Heart left ventricle (tissue), 16 donors: Measurements from ENCODE around the gene TMEM62. TPM values are rescaled to one million over a fixed set of nuclear protein-coding genes. Genes with fewer than 3 reads are reported as not detected.
"Not testable (repeated sequence)": the region's sequence is repeated elsewhere in the genome, so short reads cannot be mapped to it uniquely, and the experiment has no call there.

Experiments used
- ATAC-seq, 4 donors: fragments of 200-7000 bp; cut with Tn5 transposase; one replicate each; pipeline ENCODE4 v1.9.1; 2020 to 2022; ENCODE audit warnings: moderate library complexity in 4 of 4, mild to moderate bottlenecking in 3 of 4, moderate number of reproducible peaks in 1 of 4
- DNase-seq, 5 donors: peaks; one replicate each; pipeline ENCODE4 v3.0.0-alpha.2; 2020
- H3K27ac ChIP-seq, 12 donors: fragments of 200-600 bp; sonication (generic) in 4 of 12; one replicate each; pipeline versions ENCODE4 v1.5.0 to v1.8.0; 2016 to 2022; ENCODE audit warnings: mild to moderate bottlenecking in 2 of 12
- H3K27me3 ChIP-seq, 9 donors: fragments of 200-600 bp; sonication (generic) in 2 of 9; one replicate each; pipeline versions ENCODE4 v1.5.1 to v1.8.0; 2016 to 2022; ENCODE audit warnings: mild to moderate bottlenecking in 3 of 9
- H3K36me3 ChIP-seq, 9 donors: fragments of 200-600 bp; sonication (generic) in 2 of 9; one replicate each; pipeline versions ENCODE4 v1.5.0 to v1.8.0; 2018 to 2022; ENCODE audit warnings: mild to moderate bottlenecking in 2 of 9
- H3K4me1 ChIP-seq, 12 donors: fragments of 200-600 bp; sonication (generic) in 4 of 12; one replicate each; pipeline versions ENCODE4 v1.5.0 to v1.8.0; 2016 to 2022; ENCODE audit warnings: mild to moderate bottlenecking in 3 of 12
- H3K4me3 ChIP-seq, 12 donors: fragments of 200-600 bp; sonication (generic) in 4 of 12; one replicate each; pipeline versions ENCODE4 v1.5.0 to v1.8.0; 2017 to 2022; ENCODE audit warnings: mild to moderate bottlenecking in 9 of 12, moderate library complexity in 4 of 12
- H3K9me3 ChIP-seq, 12 donors: fragments of 200-600 bp; sonication (generic) in 4 of 12; one replicate each; pipeline versions ENCODE4 v1.5.0 to v1.8.0; 2016 to 2022; ENCODE audit warnings: mild to moderate bottlenecking in 1 of 12
- CTCF ChIP-seq, 12 donors: fragments of 200-600 bp; sonication (generic) in 4 of 12; IDR thresholded peaks; one replicate each; pipeline versions ENCODE4 v1.5.0 to v1.8.0; 2018 to 2022; ENCODE audit warnings: antibody characterized with exemption in 12 of 12, mild to moderate bottlenecking in 5 of 12
- POLR2A ChIP-seq, 2 donors: fragments of 450-650 bp; IDR thresholded peaks; one replicate each; pipeline ENCODE4 v1.6.1; 2017; ENCODE audit warnings: antibody characterized with exemption in 2 of 2, mild to moderate bottlenecking in 2 of 2, moderate library complexity in 2 of 2
- WGBS, 4 donors: extraction: QIAGEN DNeasy Blood & Tissue Kit in 2 of 4; methylation state at CpG; one replicate each; pipeline versions ENCODE4 v1.1.5 to v1.1.7; 2013 to 2018; 5-methylcytosine and 5-hydroxymethylcytosine counted together
- intact Hi-C, 10 donors: fragments of 100-400 bp; cut with DNase I; formaldehyde crosslinking; loops; one replicate each; pipeline versions ENCODE4 v1.11.1 to v1.14.2; 2022
- polyA plus RNA-seq, 2 donors: library from polyadenylated mRNA; stranded (reverse); fragments of 200-250 nt; gene quantifications; one replicate each; pipeline ENCODE4 v1.2.3, GENCODE V29; 2013
- total RNA-seq, 9 donors: library from RNA; depleted of rRNA in 2 of 9; stranded (reverse); fragments of >200 nt in 2 of 9; fragmentation: NEBNext Ultra II Directional in 3 of 9; extraction: Animal tissue kit (Norgen Biotek cat#: 25700) in 3 of 9; gene quantifications; one replicate each; pipeline versions ENCODE4 v1.1.0 to v1.2.4, GENCODE V29; 2016 to 2023
- donor health status: ischemic (EF 13 %, LVEDD 7.1; RV severe dilation, severe dysfunction).
- donor health status: healthy with polysubstance abuse.
- donor health status: DM: no; HTN: yes; CAD: no.
- donor health status: DM: no; HTN: no; CAD: no.
- donor health status: ischemic (EF 25% LVEDD 6.9; RV normal size, moderate dysfunction).
- donor health status: ischemic (EF 25% LVEDD 5.7; RV mildly dilated, moderate dysfunction).
- donor health status: healthy.
- donor health status: DM: yes; HTN: yes; CAD: no.
- donor health status: ischemic (EF 35%, LVEDD 5.7; RV mildly dilated, moderate dysfunction).
- donor health status: nonischemic (EF 11% LVEDD 7.7; RV severe dilation, severe dysfunction).
- donor health status: DM: yes; HTN: yes; CAD: no.
- donor health status: PGD.
- donor health status: ischemic (EF 29% LVEDD 5.4; RV normal size, mild dysfunction).
- donor health status: nonischemic (EF 23%, LVEDD 6.1; RV moderate dilation, normal function).

The TMEM62 gene
- total and polyA plus RNA-seq, 11 donors = 8.2 to 18.5 (median 12.8) TPM

- ATAC-seq = no peak
- no peak overlapping the region for H3K27ac ChIP-seq
- intact Hi-C loops = no loop called here
- H3K27me3 ChIP-seq = no peaks in the 10 kb centered on the region
- TF ChIP-seq POLR2A (IDR thresholded peaks at IDR 0.05) (no peak), CTCF (IDR thresholded peaks at IDR 0.05) (no peak)
- H3K9me3 ChIP-seq = no peaks in the 10 kb centered on the region
- 86 to 95% (median 89%) methylated on average over 2 of the region's 2 CpGs for WGBS, 4 donors
- no peak overlapping the region for H3K4me3 ChIP-seq
- H3K36me3 ChIP-seq = peaks cover 0 to 100% (median 93%) of the 10 kb centered on the region in 9 donors
- H3K4me1 ChIP-seq = peaks cover 0 to 4% (median 0%) of the 10 kb centered on the region in 12 donors
- no peak for DNase-seq
Observed at GRCh38 chr15:43151688-43152087, 18.3 kb downstream of the TMEM62 start.

GRCh38 chr15:43153269-43153668 lies 19.9 kb downstream of the TMEM62 start:
- intact Hi-C loops = no loop called here
- H3K4me3 ChIP-seq = no peak overlapping the region
- TF ChIP-seq CTCF (IDR thresholded peaks at IDR 0.05) (no peak), POLR2A (IDR thresholded peaks at IDR 0.05) (no peak)
- peaks cover 0 to 4% (median 0%) of the 10 kb centered on the region in 12 donors for H3K4me1 ChIP-seq
- ATAC-seq (no peak), DNase-seq (no peak)
- H3K36me3 ChIP-seq = peaks cover 0 to 100% (median 91%) of the 10 kb centered on the region in 9 donors
- no peak overlapping the region for H3K27ac ChIP-seq
- no peaks in the 10 kb centered on the region for H3K9me3 ChIP-seq
- H3K27me3 ChIP-seq = no peaks in the 10 kb centered on the region

- intact Hi-C loops = loop anchor here in 1 of 10 donors (10.0 kb wide), 1 partner anchor 59 kb away; the partner anchor contains the start of gene EPB42
- H3K27me3 ChIP-seq = no peaks in the 10 kb centered on the region
- no peak for ATAC-seq
- H3K4me1 ChIP-seq = peaks cover 0 to 15% (median 0%) of the 10 kb centered on the region in 12 donors
- DNase-seq = no peak
- TF ChIP-seq CTCF (IDR thresholded peaks at IDR 0.05) = no peak
- no peak for TF ChIP-seq POLR2A (IDR thresholded peaks at IDR 0.05)
- no peaks in the 10 kb centered on the region for H3K9me3 ChIP-seq
- H3K4me3 ChIP-seq = no peak overlapping the region
- peaks cover 0 to 79% (median 60%) of the 10 kb centered on the region in 9 donors for H3K36me3 ChIP-seq
- WGBS, 4 donors = 95 to 99% (median 97%) methylated on average over 2 of the region's 2 CpGs
- H3K27ac ChIP-seq = no peak overlapping the region
Observed at GRCh38 chr15:43165801-43166325, 32.5 kb downstream of the TMEM62 start.

- H3K4me1 ChIP-seq = peaks cover 0 to 15% (median 0%) of the 10 kb centered on the region in 12 donors
- ATAC-seq, H3K4me3 ChIP-seq, DNase-seq, H3K27me3 ChIP-seq, H3K9me3 ChIP-seq, H3K27ac ChIP-seq: not testable (repeated sequence)
- peaks cover 0 to 79% (median 59%) of the 10 kb centered on the region in 9 donors for H3K36me3 ChIP-seq
- intact Hi-C loops = loop anchor here in 1 of 10 donors (10.0 kb wide), 1 partner anchor 58 kb away; the partner anchor contains the start of gene EPB42
- 94 to 98% (median 97%) methylated on average over 22 to 26 of the region's 28 CpGs; no CpG with 5 or more reads in 1 of the 4 donors for WGBS, 4 donors
Observed at GRCh38 chr15:43167261-43167660, 33.9 kb downstream of the TMEM62 start.
